ENCODE data around the gene KIF7.
"Not testable (repeated sequence)": the region's sequence is repeated elsewhere in the genome, so short reads cannot be mapped to it uniquely, and the experiment has no call there.

KIF7 gene

GRCh38 chr15:89599021-89599420 lies 56.2 kb downstream of the KIF7 start:
- no peak for DNase-seq

- no peak for DNase-seq
Observed at GRCh38 chr15:89593018-89593417, 62.2 kb downstream of the KIF7 start.

- DNase-seq, result no peak
Observed at GRCh38 chr15:89591834-89592233, 63.4 kb downstream of the KIF7 start.

- no peak for DNase-seq
Observed at GRCh38 chr15:89587955-89588354, 67.3 kb downstream of the KIF7 start.

DNA sequence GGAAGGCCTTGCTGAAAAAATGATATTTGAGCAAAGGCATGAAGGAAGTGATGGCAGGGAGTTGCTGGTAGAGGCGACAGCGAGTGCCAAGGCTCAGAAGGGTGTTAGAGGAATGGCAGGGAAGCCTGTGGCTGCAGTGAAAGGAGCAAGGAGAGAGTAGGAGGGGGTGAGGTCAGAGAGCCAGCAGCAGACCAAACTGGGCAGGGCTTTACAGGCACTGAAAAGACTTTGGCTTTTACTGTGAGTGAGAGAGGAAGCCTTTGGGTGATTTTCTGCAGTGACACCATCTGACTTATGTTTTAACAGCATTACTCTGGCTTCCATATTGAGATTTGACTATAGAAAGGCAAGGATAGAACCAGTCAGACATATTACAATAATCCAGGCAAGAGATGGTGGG lies 68.6 kb downstream of the KIF7 start:
- no peak for DNase-seq

DNA sequence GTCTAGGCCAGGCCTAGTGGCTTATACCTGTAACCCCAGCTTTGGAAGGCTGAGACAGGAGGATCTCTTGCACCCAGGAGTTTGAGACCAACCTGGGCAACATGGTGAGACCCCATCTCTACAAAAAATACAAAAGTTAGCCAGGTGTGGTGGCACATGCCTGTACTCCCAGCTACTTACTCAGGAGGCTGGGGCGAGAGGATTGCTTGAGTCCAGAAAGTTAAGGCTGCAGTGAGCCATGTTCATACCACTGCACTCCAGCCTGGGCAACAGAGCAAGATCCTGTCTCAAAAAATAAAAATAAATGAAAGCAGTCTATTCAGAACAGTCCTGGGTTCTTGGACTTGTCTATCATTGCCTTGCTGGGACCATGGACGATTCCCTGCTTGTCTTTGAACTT lies 74.5 kb downstream of the KIF7 start:
- not testable (repeated sequence) for DNase-seq

DNA sequence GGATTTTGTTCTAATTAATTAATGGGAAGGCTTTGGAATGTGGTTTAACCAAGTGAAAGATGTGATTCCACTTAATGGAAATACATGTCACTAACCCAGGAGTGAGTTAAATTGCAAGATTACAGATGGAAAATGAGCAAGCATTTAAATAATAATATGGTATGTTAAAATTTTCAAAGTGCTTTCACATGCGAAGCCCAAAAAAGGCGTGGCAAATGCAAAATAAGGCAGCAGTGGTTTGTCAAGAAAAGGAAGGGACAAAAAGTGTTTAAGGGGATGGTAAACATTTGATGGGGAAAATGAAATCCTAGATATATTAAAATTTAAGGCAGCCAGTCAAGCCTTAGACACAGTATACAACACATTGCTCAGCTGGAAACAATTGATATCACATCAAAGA lies 77.1 kb downstream of the KIF7 start:
- DNase-seq, result no peak
